H1 (cell line): ENCODE data around the gene KYNU. TPM values are rescaled to one million over a fixed set of nuclear protein-coding genes. Genes with fewer than 3 reads are reported as not detected.

ENCODE experiments used
- MAFK ChIP-seq: IDR thresholded peaks from 2 replicates; pipeline ENCODE4 v1.6.1; 2012; ENCODE audit warnings: low read depth, mild to moderate bottlenecking, improper control_type of control experiment, low read length
- NRF1 ChIP-seq: IDR thresholded peaks from 2 replicates; pipeline ENCODE4 v1.6.1; 2011; ENCODE audit warnings: mild to moderate bottlenecking, low read depth, low read length, improper control_type of control experiment
- SRF ChIP-seq: IDR thresholded peaks from 2 replicates; pipeline ENCODE4 v1.6.1; 2011; ENCODE audit warnings: mild to moderate bottlenecking, low read depth, low read length, moderate library complexity
- polyA plus RNA-seq, 7 experiments: library from polyadenylated mRNA; depleted of rRNA in 3 of 7; stranded (reverse) in 5 of 7; unstranded in 2 of 7; fragments of >200 nt in 5 of 7; fragments of 200-250 nt in 2 of 7; gene quantifications; 1 replicate in 5 of 7; 2 replicates in 1 of 7; 4 replicates in 1 of 7; pipeline versions ENCODE4 v1.2.1 to v1.2.3, GENCODE V29; 2011 to 2013; ENCODE audit warnings: missing spikeins in 2 of 7, mixed read lengths in 2 of 7
- total RNA-seq: library from RNA; stranded (reverse); fragmentation: NEBNext Ultra II Directional; extraction: Animal tissue kit (Norgen Biotek cat#: 25700); gene quantifications from 2 replicates; pipeline ENCODE4 v1.2.1, GENCODE V29; 2021

Gene KYNU
- total and polyA plus RNA-seq, 2 of the 8 experiments (the other 6 are each of a cell fraction or from before 2014, with no cell fraction given): 0.09 to 0.13 TPM

DNA sequence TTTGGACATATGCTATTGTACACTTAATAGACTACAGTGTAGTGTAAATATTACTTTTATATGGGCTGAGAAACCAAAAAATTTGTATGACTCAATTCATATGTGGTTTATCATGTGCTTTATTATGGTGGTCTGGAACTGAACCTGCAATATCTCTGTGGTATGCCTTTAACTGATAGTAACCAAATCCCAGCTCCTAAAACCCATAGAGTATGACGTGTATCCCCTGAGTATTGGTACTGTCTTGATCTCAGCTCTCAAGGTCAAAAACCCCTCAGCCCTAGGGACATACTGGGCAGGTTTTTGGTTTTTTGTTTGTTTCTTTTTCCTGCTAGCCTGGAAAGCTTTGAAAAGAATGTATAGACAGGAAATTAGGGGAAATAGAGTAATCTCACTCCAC is 209.6 kb downstream of the KYNU start (continued):
- TF ChIP-seq MAFK (no peak), SRF (no peak), NRF1 (no peak)
